Measurements from ENCODE around the gene MXRA7.

MXRA7 gene

DNA sequence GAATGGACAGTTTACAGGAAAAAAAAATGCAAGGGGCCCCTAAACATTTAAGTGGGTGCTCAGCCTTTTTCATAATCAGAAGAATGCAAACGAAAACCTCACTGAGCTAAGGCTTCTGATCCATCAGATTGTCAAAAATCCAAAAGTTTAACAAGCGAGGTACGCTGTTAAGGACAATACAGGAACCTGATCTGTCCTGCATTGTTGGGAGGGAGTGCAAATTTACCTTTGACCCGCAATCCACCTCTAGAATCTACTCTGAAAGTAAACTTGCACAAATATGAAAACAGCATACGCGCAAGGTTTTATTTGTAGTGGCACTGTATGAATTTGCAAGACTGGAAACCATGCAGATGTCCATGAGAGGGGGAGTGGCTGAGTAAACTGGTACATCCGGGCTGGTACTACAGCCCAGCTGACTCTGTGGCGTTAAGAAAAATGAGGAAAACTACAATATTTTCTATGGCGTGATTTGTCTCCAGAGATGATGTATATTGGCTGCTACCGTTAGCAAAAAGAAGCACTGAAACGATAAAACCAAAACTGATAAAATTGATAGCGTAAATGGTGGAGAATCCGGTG is 38.4 kb downstream of the MXRA7 start:
- H3K9me3 ChIP-seq (ENCODE audit: insufficient read depth, low read depth, low read length): no peaks in the 10 kb centered on the region
- no peaks in the 10 kb centered on the region for H4K20me1 ChIP-seq (ENCODE audit: insufficient read depth, low read length, poor library complexity, severe bottlenecking)
- H3K4me3 ChIP-seq (ENCODE audit: low read length, poor library complexity, severe bottlenecking): peak overlapping the region; percentile 94
- TF ChIP-seq EZH2phosphoT487 (IDR thresholded peaks at IDR 0.05; ENCODE audit: borderline replicate concordance): no peak
- TF ChIP-seq CTCF (conservative IDR thresholded peaks at IDR 0.05; ENCODE audit: low read length): no peak
- no peaks in the 10 kb centered on the region for H3F3A ChIP-seq (ENCODE audit: low read depth)
- peaks cover 35% of the 10 kb centered on the region for H3K4me1 ChIP-seq (ENCODE audit: insufficient read depth, low read length, poor library complexity, severe bottlenecking)
- H3K79me2 ChIP-seq (ENCODE audit: insufficient read depth, low read length): peaks cover 18% of the 10 kb centered on the region
- peak overlapping the region; percentile 45; the same call in 1 of the 2 replicates for H2AFZ ChIP-seq (ENCODE audit: low read length)
- H3K4me2 ChIP-seq (ENCODE audit: low read depth, low read length, poor library complexity, severe bottlenecking): peak overlapping the region; percentile 88
- H3K27me3 ChIP-seq (ENCODE audit: insufficient read depth, low read length, poor library complexity, severe bottlenecking): no peaks in the 10 kb centered on the region
- H3K9me2 ChIP-seq (replicated peaks; ENCODE audit: low read depth, low read length): no peaks in the 10 kb centered on the region
- H3K36me3 ChIP-seq (ENCODE audit: insufficient read depth, low read length): no peaks in the 10 kb centered on the region
- H3K9ac ChIP-seq (ENCODE audit: low read depth, low read length, poor library complexity, severe bottlenecking): peak overlapping the region; percentile 98

DNA sequence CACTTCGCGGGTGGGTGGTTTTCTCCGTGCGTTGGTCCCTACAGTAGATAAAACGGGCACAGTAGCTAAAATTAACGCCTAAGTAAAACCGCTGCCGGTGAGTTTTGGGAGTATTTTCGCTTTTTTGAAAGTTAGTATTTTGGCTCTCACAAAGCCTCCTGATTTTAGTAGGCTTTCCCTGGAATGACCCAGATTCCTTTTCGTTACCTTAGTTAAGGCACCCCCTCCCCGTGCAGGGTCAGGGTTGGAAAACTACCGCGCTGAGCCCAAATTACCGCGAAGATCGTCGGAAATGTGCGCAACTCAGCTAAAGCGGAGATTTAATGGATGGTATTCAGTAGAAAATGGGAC is 38.9 kb downstream of the MXRA7 start:
- Histone ChIP-seq H3K9me3 (ENCODE audit: insufficient read depth, low read depth, low read length) (no peaks in the 10 kb centered on the region), H3K9ac (ENCODE audit: low read depth, low read length, poor library complexity, severe bottlenecking) (peak overlapping the region; percentile 98), H4K20me1 (ENCODE audit: insufficient read depth, low read length, poor library complexity, severe bottlenecking) (no peaks in the 10 kb centered on the region), H3F3A (ENCODE audit: low read depth) (no peaks in the 10 kb centered on the region), H3K36me3 (ENCODE audit: insufficient read depth, low read length) (no peaks in the 10 kb centered on the region), H3K27me3 (ENCODE audit: insufficient read depth, low read length, poor library complexity, severe bottlenecking) (no peaks in the 10 kb centered on the region), H2AFZ (ENCODE audit: low read length) (peak overlapping the region; percentile 45; the same call in 1 of the 2 replicates), H3K4me2 (ENCODE audit: low read depth, low read length, poor library complexity, severe bottlenecking) (peak overlapping the region; percentile 88), H3K79me2 (ENCODE audit: insufficient read depth, low read length) (peaks cover 18% of the 10 kb centered on the region), H3K4me3 (ENCODE audit: low read length, poor library complexity, severe bottlenecking) (peak overlapping the region; percentile 94), H3K9me2 (replicated peaks; ENCODE audit: low read depth, low read length) (no peaks in the 10 kb centered on the region), H3K4me1 (ENCODE audit: insufficient read depth, low read length, poor library complexity, severe bottlenecking) (peaks cover 31% of the 10 kb centered on the region)
- TF ChIP-seq CTCF (conservative IDR thresholded peaks at IDR 0.05; ENCODE audit: low read length): no peak
- no peak for TF ChIP-seq EZH2phosphoT487 (IDR thresholded peaks at IDR 0.05; ENCODE audit: borderline replicate concordance)

DNA sequence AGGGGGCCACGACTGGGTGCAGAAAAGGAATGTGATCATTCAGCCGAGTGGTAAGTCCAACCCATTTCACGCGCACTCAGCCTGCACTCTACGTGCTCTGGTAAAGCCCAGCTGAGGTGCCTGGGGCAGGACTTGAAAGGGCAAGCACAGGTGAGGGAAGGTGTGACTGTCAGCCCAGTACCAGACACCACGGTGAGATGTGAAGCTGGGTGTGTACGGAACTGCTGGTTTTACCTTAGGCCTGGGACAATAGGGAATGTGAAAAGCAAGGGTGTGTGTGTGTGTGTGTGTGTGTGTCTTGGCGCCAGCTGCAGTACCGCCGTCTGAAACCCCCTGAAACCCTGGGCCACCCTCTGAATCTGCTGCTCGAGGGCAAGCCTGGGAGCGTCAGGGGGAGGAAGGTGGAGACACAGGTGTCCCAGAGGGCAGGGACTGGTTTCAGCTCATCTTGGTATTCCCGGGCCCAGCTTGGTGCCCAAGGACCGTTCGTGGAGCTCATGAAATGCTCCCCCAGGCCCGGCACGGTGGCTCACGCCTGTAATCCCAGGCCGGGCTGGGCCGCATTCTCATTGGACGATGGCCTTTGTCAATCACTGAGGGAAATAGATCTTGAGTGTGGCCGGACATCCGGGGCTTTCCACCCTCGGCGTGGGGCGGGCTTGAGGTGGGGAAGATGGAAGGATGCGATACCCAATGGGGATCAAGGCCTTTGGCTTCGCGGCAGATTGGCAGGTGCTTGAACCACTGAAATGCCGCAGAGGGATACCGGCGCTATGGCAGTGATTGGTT is 39.4 kb downstream of the MXRA7 start:
- no peaks in the 10 kb centered on the region for H3K9me3 ChIP-seq (ENCODE audit: insufficient read depth, low read depth, low read length)
- no peaks in the 10 kb centered on the region for H3K9me2 ChIP-seq (replicated peaks; ENCODE audit: low read depth, low read length)
- peak overlapping the region; percentile 77 for H3K4me2 ChIP-seq (ENCODE audit: low read depth, low read length, poor library complexity, severe bottlenecking)
- no peak for TF ChIP-seq CTCF (conservative IDR thresholded peaks at IDR 0.05; ENCODE audit: low read length)
- TF ChIP-seq EZH2phosphoT487 (IDR thresholded peaks at IDR 0.05; ENCODE audit: borderline replicate concordance): no peak
- H3K79me2 ChIP-seq (ENCODE audit: insufficient read depth, low read length): peaks cover 18% of the 10 kb centered on the region
- no peaks in the 10 kb centered on the region for H4K20me1 ChIP-seq (ENCODE audit: insufficient read depth, low read length, poor library complexity, severe bottlenecking)
- H2AFZ ChIP-seq (ENCODE audit: low read length): peak overlapping the region; percentile 73
- H3K36me3 ChIP-seq (ENCODE audit: insufficient read depth, low read length): no peaks in the 10 kb centered on the region
- peak overlapping the region; percentile 98 for H3K9ac ChIP-seq (ENCODE audit: low read depth, low read length, poor library complexity, severe bottlenecking)
- no peaks in the 10 kb centered on the region for H3K27me3 ChIP-seq (ENCODE audit: insufficient read depth, low read length, poor library complexity, severe bottlenecking)
- peaks cover 31% of the 10 kb centered on the region for H3K4me1 ChIP-seq (ENCODE audit: insufficient read depth, low read length, poor library complexity, severe bottlenecking)
- no peaks in the 10 kb centered on the region for H3F3A ChIP-seq (ENCODE audit: low read depth)
- peak overlapping the region; percentile 94 for H3K4me3 ChIP-seq (ENCODE audit: low read length, poor library complexity, severe bottlenecking)
